H1 (cell line): ENCODE results near the gene DOCK3. TPM values are rescaled to one million over a fixed set of nuclear protein-coding genes. Genes with fewer than 3 reads are reported as not detected.

Experiments
- CBX8 ChIP-seq: fragments of 300-800, 300-1000 bp; sonication (generic); IDR thresholded peaks from 2 replicates; pipeline ENCODE4 v1.7.1; 2016; ENCODE audit warnings: low read depth, low read length, borderline replicate concordance
- HDAC2 ChIP-seq, 2 experiments: fragments of 300-600 bp in 1 of 2; sonication (generic) in 1 of 2; IDR thresholded peaks; 2 replicates each; pipeline ENCODE4 v1.6.1; 2011 to 2012; ENCODE audit warnings: low read depth in 2 of 2, low read length in 2 of 2, mild to moderate bottlenecking in 2 of 2, moderate library complexity in 2 of 2, borderline replicate concordance in 1 of 2, inconsistent platforms in 1 of 2
- NANOG ChIP-seq: IDR thresholded peaks from 2 replicates; pipeline ENCODE4 v1.6.1; 2011; ENCODE audit warnings: low read length, low read depth, mild to moderate bottlenecking, inconsistent platforms; ENCODE audit not compliant: insufficient read depth, poor library complexity, severe bottlenecking
- RBBP5 ChIP-seq: IDR thresholded peaks from 2 replicates; pipeline ENCODE4 v1.7.1; 2012; ENCODE audit warnings: low read depth, mild to moderate bottlenecking, inconsistent platforms, low read length, moderate library complexity, borderline replicate concordance
- polyA plus RNA-seq, 7 experiments: library from polyadenylated mRNA; depleted of rRNA in 3 of 7; stranded (reverse) in 5 of 7; unstranded in 2 of 7; fragments of >200 nt in 5 of 7; fragments of 200-250 nt in 2 of 7; gene quantifications; 1 replicate in 5 of 7; 2 replicates in 1 of 7; 4 replicates in 1 of 7; pipeline versions ENCODE4 v1.2.1 to v1.2.3, GENCODE V29; 2011 to 2013; ENCODE audit warnings: missing spikeins in 2 of 7, mixed read lengths in 2 of 7
- total RNA-seq: library from RNA; stranded (reverse); fragmentation: NEBNext Ultra II Directional; extraction: Animal tissue kit (Norgen Biotek cat#: 25700); gene quantifications from 2 replicates; pipeline ENCODE4 v1.2.1, GENCODE V29; 2021

DOCK3 gene
- total and polyA plus RNA-seq, 2 of the 8 experiments (the other 6 are each of a cell fraction or from before 2014, with no cell fraction given), result 2.7 to 5.0 TPM

- no peak for TF ChIP-seq NANOG
- TF ChIP-seq RBBP5, result no peak
- TF ChIP-seq HDAC2 (IDR thresholded peaks at IDR 0.05; ENCODE audit: borderline replicate concordance in 1 of 2, low read depth in 2 of 2, low read length in 2 of 2), result no peak
- no peak for TF ChIP-seq CBX8
Measured at GRCh38 chr3:50676031-50676705, 1.4 kb downstream of the DOCK3 start (continued).
